GM19468 (cell line): ENCODE data around the gene FMO1.
"Not testable (repeated sequence)": the region's sequence is repeated elsewhere in the genome, so short reads cannot be mapped to it uniquely, and the experiment has no call there.

ENCODE experiments used
- ATAC-seq: cut with Tn5 transposase; IDR thresholded peaks from one replicate; pipeline ENCODE4 v1.9.1; 2021; ENCODE audit warnings: mild to moderate bottlenecking, moderate library complexity, moderate number of reproducible peaks; ENCODE audit not compliant: unreplicated experiment; ENCODE audit errors: extremely low read depth

FMO1 gene

GRCh38 chr1:171248302-171248701, at the start of gene FMO1:
Gene FMO1, plus strand, starts transcription at chr1:171248494. Its CDS starts 9,594 bp downstream, at chr1:171258088.
- no peak for ATAC-seq

GRCh38 chr1:171204296-171204695, 44.0 kb upstream of the FMO1 start:
- ATAC-seq = no peak

GRCh38 chr1:171206204-171206977, 41.9 kb upstream of the FMO1 start:
- ATAC-seq = no peak

- no peak for ATAC-seq
These were observed 41.3 kb upstream of the FMO1 start for GRCh38 chr1:171206978-171207355.

- ATAC-seq = no peak
These were observed 40.9 kb upstream of the FMO1 start for GRCh38 chr1:171207377-171207776.

- no peak for ATAC-seq
These were observed 37.9 kb upstream of the FMO1 start for GRCh38 chr1:171210355-171210754.

- no peak for ATAC-seq
These were observed 35.5 kb upstream of the FMO1 start for GRCh38 chr1:171212607-171213351.

GRCh38 chr1:171213559-171214454, 34.5 kb upstream of the FMO1 start:
- ATAC-seq = no peak

GRCh38 chr1:171217658-171218443, 30.4 kb upstream of the FMO1 start:
- ATAC-seq = no peak

GRCh38 chr1:171218661-171219060, 29.6 kb upstream of the FMO1 start:
- ATAC-seq = no peak

- no peak for ATAC-seq
These were observed 28.8 kb upstream of the FMO1 start for GRCh38 chr1:171219346-171220080.

- no peak for ATAC-seq
These were observed 28.2 kb upstream of the FMO1 start for GRCh38 chr1:171220081-171220420.

- ATAC-seq = no peak
These were observed 27.7 kb upstream of the FMO1 start for GRCh38 chr1:171220581-171221054.

- ATAC-seq = no peak
These were observed 26.4 kb upstream of the FMO1 start for GRCh38 chr1:171221665-171222591.

- no peak for ATAC-seq
These were observed 25.4 kb upstream of the FMO1 start for GRCh38 chr1:171222936-171223335.

- ATAC-seq = not testable (repeated sequence)
These were observed 24.0 kb upstream of the FMO1 start for GRCh38 chr1:171224257-171224656.

- ATAC-seq = no peak
These were observed 21.4 kb upstream of the FMO1 start for GRCh38 chr1:171226747-171227370.

GRCh38 chr1:171231326-171231725, 17.0 kb upstream of the FMO1 start:
- ATAC-seq = no peak
